HG02970 (cell line): ENCODE data around the gene OSR1.

Experiments
- ATAC-seq: cut with Tn5 transposase; IDR thresholded peaks from one replicate; pipeline ENCODE4 v1.9.1; 2021; ENCODE audit warnings: mild to moderate bottlenecking, moderate library complexity, moderate number of reproducible peaks; ENCODE audit not compliant: unreplicated experiment, low FRiP score

OSR1 gene

DNA sequence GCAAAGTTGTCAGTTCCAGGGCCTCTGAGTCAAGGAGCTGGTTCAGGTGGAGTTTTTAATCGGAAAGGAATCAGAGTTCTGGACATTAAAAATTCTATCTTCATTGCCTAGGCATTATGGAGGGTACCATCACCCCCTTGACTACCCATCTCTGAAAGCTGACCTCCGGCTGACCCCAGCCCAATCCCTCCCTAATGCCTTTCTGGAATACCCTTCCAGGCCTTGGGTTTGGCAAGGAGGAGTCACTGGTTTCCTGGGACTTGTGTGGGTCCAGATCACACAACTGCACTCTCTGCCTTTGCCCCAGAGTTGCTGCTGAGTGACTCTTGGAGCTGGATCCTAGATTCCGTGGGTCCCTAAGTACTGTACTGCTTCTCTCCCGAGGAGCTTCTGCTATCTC is 1.0 kb upstream of the OSR1 start:
- ATAC-seq: no peak

DNA sequence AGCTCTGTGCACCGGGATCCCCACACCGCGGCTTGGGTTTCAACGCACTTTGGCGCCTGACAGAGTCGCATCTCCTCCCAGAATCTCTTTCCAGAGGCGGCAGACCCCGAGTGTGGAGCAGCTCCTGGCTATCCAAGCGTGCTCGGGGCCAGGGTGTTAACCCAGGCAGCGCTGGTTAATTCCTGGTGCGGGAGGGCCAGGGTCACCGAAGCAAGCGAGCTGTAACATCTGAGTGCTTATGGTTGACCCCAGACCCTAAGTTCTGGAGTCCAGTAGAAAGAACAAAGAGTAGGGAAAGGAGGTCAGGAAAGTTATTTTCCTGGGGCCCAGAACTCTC is 566 bp upstream of the OSR1 start:
- no peak for ATAC-seq

DNA sequence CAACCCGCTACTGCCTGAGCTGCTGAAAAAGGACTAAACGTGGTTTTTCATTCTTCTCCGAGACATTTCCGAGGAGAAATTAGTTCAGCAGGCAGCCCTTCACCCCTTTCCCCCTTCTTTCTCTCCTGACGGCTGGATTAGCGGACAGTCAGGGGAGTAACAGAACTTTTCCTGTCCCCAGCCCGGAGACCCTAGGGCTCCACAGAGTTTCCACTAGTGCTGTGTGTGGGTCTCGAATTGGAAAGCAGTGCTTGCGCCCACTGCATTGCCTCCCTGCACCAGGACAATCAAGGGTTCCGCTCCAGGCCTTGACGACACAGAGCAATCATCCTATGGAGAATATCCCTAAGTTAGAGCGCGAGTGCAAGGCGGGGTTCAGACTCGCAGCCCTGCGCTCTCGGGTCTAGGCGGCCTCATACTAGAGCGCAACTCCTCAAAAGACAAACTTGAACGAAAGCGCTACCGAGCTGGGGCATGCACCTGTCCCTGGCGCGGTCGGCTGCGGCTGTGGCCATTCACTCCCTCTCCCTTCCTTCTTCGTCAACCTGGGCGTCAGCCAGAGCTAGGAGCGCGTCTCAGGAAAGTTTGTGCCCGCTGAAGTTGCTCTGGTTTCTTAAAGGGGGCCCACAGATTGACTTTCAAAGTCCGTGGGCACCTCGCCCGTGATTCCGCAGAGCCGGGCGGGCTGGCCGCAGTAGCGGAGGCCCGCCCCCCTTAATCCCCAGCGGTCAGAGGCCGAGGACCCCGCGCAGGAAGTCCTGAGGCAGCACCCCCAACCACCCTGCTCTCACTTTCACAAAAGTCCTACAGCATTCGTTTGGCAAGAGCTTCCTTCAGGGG is 801 bp downstream of the OSR1 start:
- no peak for ATAC-seq

- no peak for ATAC-seq
Observed at GRCh38 chr2:19356545-19357401, 1.6 kb downstream of the OSR1 start.

- no peak for ATAC-seq
Observed at GRCh38 chr2:19355931-19356544, 2.4 kb downstream of the OSR1 start.

GRCh38 chr2:19355416-19355821 is 3.0 kb downstream of the OSR1 start:
- no peak for ATAC-seq

DNA sequence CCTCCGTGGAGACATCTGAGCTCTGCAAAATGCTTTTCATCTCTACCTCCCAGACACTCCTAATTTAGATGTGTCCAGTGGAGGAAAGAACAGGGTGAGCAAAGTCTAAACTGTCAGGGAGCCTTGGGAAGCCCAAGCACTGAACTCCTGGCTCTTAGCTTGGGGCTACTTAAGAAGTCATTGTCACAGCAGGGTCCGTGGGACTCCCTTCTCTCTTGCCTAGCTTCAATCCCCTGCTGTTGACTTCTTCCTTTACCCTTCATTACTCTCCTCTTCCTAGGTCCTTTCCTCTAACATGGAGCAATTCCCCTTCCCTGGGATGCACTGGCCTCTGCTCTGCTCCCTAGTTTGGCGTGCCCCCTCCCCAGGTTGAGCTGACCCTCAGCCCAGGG is 3.4 kb downstream of the OSR1 start:
- no peak for ATAC-seq

DNA sequence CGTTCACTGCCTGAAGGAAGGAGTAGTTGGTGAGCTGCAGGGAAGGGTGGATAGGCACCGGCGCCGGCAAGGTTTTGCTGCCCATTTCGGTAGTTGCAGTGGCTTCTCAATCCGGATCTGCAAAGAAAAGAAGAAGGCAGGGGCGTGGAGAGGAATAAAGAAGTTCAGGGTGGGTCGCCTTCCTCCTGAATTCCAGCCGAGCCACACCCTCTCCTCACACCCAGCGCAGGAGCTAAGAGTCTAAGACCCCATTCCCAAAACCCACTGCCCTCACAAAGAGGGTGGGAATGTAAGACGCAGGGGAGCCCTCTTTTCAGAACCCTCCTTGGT is 4.7 kb downstream of the OSR1 start:
- no peak for ATAC-seq

- no peak for ATAC-seq
Observed at GRCh38 chr2:19352946-19353720, 5.3 kb downstream of the OSR1 start.

DNA sequence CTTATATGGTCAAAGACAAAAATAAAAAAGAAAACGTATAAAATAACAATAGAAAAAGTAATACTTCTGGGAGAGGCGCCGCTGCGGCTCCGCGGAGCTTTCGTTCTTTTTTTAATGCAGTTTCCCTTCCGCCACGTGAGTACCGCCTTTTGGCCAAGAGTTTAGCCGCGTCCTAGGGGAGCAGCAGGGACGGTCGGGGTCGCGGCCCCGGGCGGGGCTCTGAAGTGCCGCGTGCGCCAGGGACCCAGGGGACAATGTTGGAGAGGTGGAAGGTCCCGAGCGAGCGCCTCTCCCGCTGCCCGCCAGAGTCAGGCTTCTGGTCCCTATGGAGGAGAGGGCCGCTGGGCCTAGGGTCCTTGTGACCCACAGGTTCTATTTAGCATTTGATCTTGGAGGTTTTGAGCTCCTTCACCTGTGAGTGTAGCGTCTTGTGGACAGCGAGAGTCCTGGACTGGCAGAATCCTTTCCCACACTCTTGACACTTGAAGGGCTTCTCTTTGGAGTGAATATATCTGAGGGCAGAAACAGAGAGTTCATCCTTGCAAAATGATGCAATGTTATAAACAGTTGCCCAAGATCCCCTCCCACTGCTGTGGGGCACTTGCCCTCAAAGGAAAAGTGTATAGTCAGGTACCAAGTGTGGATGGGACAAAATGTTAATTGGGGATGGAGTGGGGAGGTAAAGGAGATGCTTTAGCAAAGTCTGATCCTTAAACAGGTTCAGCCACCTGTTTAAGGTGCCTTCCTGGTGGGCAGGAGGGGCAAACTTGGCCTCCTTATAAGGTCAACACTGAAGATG is 6.3 kb downstream of the OSR1 start:
- ATAC-seq: no peak

GRCh38 chr2:19351499-19351898 is 6.9 kb downstream of the OSR1 start:
- no peak for ATAC-seq

DNA sequence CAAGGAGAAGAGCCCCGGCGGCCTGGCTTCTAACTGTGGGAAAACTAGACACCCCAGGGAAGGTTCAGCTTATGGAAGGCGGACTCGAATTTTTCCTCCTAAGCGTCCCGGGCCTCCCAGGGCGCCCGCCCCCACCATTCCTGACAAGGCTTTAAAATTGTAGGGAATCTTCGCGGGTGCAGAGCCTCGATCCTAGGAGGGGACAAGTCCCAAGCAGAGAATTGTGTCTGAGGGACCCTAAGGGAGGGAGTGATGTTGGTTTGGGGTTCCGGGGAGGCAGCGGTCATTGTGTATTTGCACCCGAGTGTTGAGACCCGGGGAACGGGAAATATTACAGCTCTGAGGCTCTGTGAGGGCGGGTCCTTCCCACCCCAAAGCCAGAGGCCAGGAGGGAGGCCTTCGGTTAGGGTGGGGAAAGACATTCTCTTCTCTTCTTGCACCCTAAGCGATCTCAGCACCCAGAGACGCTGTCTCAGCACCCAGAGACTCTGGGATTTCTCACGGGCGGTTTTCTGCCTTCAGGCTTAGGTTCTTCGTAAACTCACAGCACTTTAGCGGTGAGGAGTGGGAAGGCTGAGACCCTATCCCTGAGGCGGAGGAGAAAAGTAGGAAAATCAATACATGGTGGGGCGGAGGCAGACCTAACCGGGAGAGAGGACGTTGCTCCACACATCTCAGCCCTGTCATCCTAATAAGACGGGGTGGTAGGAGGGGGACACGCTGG is 7.6 kb downstream of the OSR1 start:
- ATAC-seq: no peak

DNA sequence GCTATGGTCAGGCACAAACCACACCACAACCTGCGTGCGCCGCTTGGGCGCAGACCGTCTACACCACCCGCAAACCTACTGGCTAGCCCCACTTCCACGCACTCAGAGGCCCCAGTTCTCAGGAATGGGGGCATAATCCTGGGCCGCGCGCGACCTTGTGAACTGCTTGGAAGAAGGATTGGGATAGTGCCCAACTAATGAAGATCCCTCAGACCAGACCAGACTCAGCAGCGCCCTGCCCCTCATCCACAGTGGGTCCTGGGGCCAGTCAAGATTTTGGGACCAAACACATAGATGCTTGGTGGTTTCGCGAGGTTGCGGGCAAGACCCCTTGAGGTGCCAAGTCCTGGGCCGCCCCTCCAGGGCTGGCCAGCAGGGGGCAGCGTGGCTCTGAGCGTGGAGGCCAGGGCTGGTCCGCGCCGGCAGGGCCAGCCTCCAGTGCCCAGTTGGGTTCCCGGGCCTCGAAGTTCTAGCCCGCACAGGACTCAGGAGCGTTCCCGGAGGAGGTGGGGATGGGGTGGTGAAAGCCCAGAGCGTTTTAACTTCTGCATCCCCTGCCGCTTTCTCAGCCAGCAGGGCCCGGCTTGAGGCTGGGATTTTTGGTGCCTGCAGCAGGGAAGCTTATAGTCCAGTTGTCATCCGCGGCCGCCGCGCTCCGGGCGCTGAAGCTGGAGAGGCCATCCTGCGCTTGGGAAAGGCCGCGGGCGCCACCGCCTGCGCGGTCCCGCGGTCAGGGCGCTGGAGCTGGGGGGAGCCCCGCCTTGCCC is 8.3 kb downstream of the OSR1 start:
- no peak for ATAC-seq

GRCh38 chr2:19348692-19349091 is 9.7 kb downstream of the OSR1 start:
- ATAC-seq: no peak

- peak; percentile 98 for ATAC-seq
Observed at GRCh38 chr2:19347619-19348562, 10.5 kb downstream of the OSR1 start.

- ATAC-seq: peak; percentile 2
Observed at GRCh38 chr2:19346983-19347618, 11.3 kb downstream of the OSR1 start.

DNA sequence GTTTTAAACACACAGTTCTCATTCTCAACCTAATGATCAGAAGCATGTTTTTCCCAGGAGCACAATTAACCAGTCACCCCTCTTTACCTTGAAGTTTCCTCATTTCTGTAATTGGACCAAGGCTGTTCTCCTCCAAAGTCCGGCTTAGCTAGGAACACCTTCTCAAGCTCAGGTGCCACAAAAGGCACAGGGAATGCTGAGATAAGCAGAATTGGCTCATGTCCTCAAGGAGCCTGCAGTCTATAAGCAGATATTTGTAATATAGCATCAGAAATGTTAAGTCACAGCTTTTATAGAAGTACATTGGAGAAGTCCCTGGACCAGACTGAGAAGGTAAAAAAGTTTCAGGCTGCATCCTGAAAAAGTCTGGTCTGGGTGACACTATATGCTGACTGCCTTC is 20.7 kb downstream of the OSR1 start:
- ATAC-seq: no peak
